Small intestine (tissue), 7 donors: ENCODE data around the gene PRKN. TPM values are rescaled to one million over a fixed set of nuclear protein-coding genes. Genes with fewer than 3 reads are reported as not detected.
"Not testable (repeated sequence)": the region's sequence is repeated elsewhere in the genome, so short reads cannot be mapped to it uniquely, and the experiment has no call there.

Experiments used
- DNase-seq, 2 donors: peaks; one replicate each; pipeline versions ENCODE4 v3.0.0 to v3.0.0-alpha.2; 2013
- FAIRE-seq: peaks from 2 replicates; lab custom pipeline; 2012; peaks lifted over from hg19 to GRCh38; lab: Jason Lieb, UNC
- H3K27ac ChIP-seq, 3 donors: one replicate each; pipeline ENCODE4 v1.5.1; 2013; ENCODE audit warnings: low read length in 2 of 3, mild to moderate bottlenecking in 2 of 3, control low read depth in 1 of 3, inconsistent platforms in 1 of 3, low read depth in 1 of 3, moderate library complexity in 1 of 3
- H3K27me3 ChIP-seq, 3 donors: one replicate each; pipeline ENCODE4 v1.6.1; 2013; ENCODE audit warnings: low read length in 3 of 3, inconsistent platforms in 1 of 3; ENCODE audit not compliant: control insufficient read depth in 3 of 3, insufficient read depth in 3 of 3
- H3K36me3 ChIP-seq, 3 donors: one replicate each; pipeline ENCODE4 v1.6.1; 2013; ENCODE audit warnings: low read length in 3 of 3, inconsistent platforms in 1 of 3, low read depth in 1 of 3, mild to moderate bottlenecking in 1 of 3, moderate library complexity in 1 of 3; ENCODE audit not compliant: control insufficient read depth in 3 of 3, insufficient read depth in 2 of 3
- H3K4me1 ChIP-seq, 3 donors: one replicate each; pipeline ENCODE4 v1.6.1; 2013; ENCODE audit warnings: low read length in 2 of 3, inconsistent platforms in 1 of 3, low read depth in 1 of 3, mild to moderate bottlenecking in 1 of 3, moderate library complexity in 1 of 3; ENCODE audit not compliant: control insufficient read depth in 3 of 3, insufficient read depth in 2 of 3
- H3K4me3 ChIP-seq, 3 donors: one replicate each; pipeline ENCODE4 v1.5.1; 2013; ENCODE audit warnings: low read length in 3 of 3, control low read depth in 1 of 3, inconsistent platforms in 1 of 3, low read depth in 1 of 3, mild to moderate bottlenecking in 1 of 3, moderate library complexity in 1 of 3
- H3K9me3 ChIP-seq, 2 donors: one replicate each; pipeline ENCODE4 v1.6.1; 2013; ENCODE audit warnings: low read depth in 1 of 2, low read length in 1 of 2; ENCODE audit not compliant: control insufficient read depth in 2 of 2, insufficient read depth in 1 of 2
- WGBS, 3 donors: extraction: QIAGEN DNeasy Blood & Tissue Kit; methylation state at CpG; one replicate each; pipeline ENCODE4 v1.1.7; 2013; 5-methylcytosine and 5-hydroxymethylcytosine counted together
- polyA plus RNA-seq, 4 donors: library from polyadenylated mRNA; stranded (reverse) in 3 of 4; unstranded in 1 of 4; fragments of 200-250 nt in 3 of 4; fragments of 120-200 nt in 1 of 4; gene quantifications; one replicate each; pipeline versions ENCODE4 v1.2.1 to v1.2.3, GENCODE V29; 2013
- donor health status: healthy with polysubstance abuse.
- donor health status: control.
- donor health status: control.
- donor health status: Bipolar disorder and iron deficiency.
- donor health status: healthy.

Gene PRKN
- polyA plus RNA-seq, 4 donors: 0.27 to 2.3 (median 1.0) TPM

- no peaks in the 10 kb centered on the region for H3K27me3 ChIP-seq
- H3K4me3 ChIP-seq: no peak overlapping the region
- FAIRE-seq (no peak), DNase-seq (no peak)
- no peaks in the 10 kb centered on the region for H3K4me1 ChIP-seq
- H3K9me3 ChIP-seq: peaks cover 0 to 3% of the 10 kb centered on the region in 2 donors
- WGBS, 3 donors: 77 to 89% (median 88%) methylated on average over 8 of the region's 8 CpGs
- no peak overlapping the region for H3K27ac ChIP-seq
- H3K36me3 ChIP-seq: no peaks in the 10 kb centered on the region
These were observed 1394.2 kb downstream of the PRKN start for GRCh38 chr6:161333410-161333809.

GRCh38 chr6:161331402-161332081 is 1396.0 kb downstream of the PRKN start:
- WGBS, 3 donors: 21 to 58% (median 40%) methylated on average over 4 of the region's 4 CpGs
- H3K27me3 ChIP-seq, FAIRE-seq, H3K9me3 ChIP-seq, H3K27ac ChIP-seq, H3K4me1 ChIP-seq, H3K4me3 ChIP-seq, H3K36me3 ChIP-seq: not testable (repeated sequence)
- peak in 1 of 2 donors; percentile 41 for DNase-seq

GRCh38 chr6:161327360-161327953 is 1400.1 kb downstream of the PRKN start:
- Histone ChIP-seq H3K27me3 (no peaks in the 10 kb centered on the region), H3K4me3 (no peak overlapping the region), H3K36me3 (no peaks in the 10 kb centered on the region), H3K9me3 (peaks cover 0 to 9% of the 10 kb centered on the region in 2 donors), H3K4me1 (no peaks in the 10 kb centered on the region), H3K27ac (no peak overlapping the region)
- no peak for FAIRE-seq
- DNase-seq: no peak
- 88 to 91% (median 89%) methylated on average over 4 of the region's 4 CpGs for WGBS, 3 donors

GRCh38 chr6:161319231-161319630 is 1408.3 kb downstream of the PRKN start:
- Histone ChIP-seq H3K27me3 (no peaks in the 10 kb centered on the region), H3K9me3 (peaks cover 0 to 11% of the 10 kb centered on the region in 2 donors), H3K4me1 (no peaks in the 10 kb centered on the region), H3K4me3 (no peak overlapping the region), H3K27ac (no peak overlapping the region), H3K36me3 (no peaks in the 10 kb centered on the region)
- 57 to 69% (median 64%) methylated on average over 2 of the region's 2 CpGs for whole genome bisulfite sequencing, 3 donors
- no peak for FAIRE-seq
- no peak for DNase-seq

- H3K4me3 ChIP-seq: no peak overlapping the region
- DNase-seq (no peak), FAIRE-seq (no peak)
- WGBS, 3 donors: 75 to 86% (median 84%) methylated on average over 6 of the region's 6 CpGs
- peaks cover 0 to 12% of the 10 kb centered on the region in 2 donors for H3K9me3 ChIP-seq
- no peaks in the 10 kb centered on the region for H3K27me3 ChIP-seq
- no peaks in the 10 kb centered on the region for H3K36me3 ChIP-seq
- H3K27ac ChIP-seq: no peak overlapping the region
- H3K4me1 ChIP-seq: no peaks in the 10 kb centered on the region
These were observed 1409.1 kb downstream of the PRKN start for GRCh38 chr6:161318456-161318855.

- no peaks in the 10 kb centered on the region for H3K27me3 ChIP-seq
- WGBS, 3 donors: 93 to 96% (median 95%) methylated on average over 3 of the region's 3 CpGs
- H3K4me1 ChIP-seq: no peaks in the 10 kb centered on the region
- FAIRE-seq (no peak), DNase-seq (no peak)
- H3K36me3 ChIP-seq: no peaks in the 10 kb centered on the region
- no peak overlapping the region for H3K4me3 ChIP-seq
- peaks cover 0 to 12% of the 10 kb centered on the region in 2 donors for H3K9me3 ChIP-seq
- no peak overlapping the region for H3K27ac ChIP-seq
These were observed 1411.0 kb downstream of the PRKN start for GRCh38 chr6:161316531-161316930.

GRCh38 chr6:161315246-161315917 is 1412.2 kb downstream of the PRKN start:
- H3K4me1 ChIP-seq, DNase-seq, H3K27ac ChIP-seq, FAIRE-seq, H3K4me3 ChIP-seq, H3K27me3 ChIP-seq, H3K36me3 ChIP-seq: not testable (repeated sequence)
- H3K9me3 ChIP-seq: peaks cover 0 to 12% of the 10 kb centered on the region in 2 donors
- WGBS, 3 donors: 77 to 93% (median 80%) methylated on average over 15 of the region's 15 CpGs

- FAIRE-seq, H3K4me1 ChIP-seq, H3K4me3 ChIP-seq, DNase-seq, H3K27ac ChIP-seq, H3K27me3 ChIP-seq, H3K36me3 ChIP-seq: not testable (repeated sequence)
- H3K9me3 ChIP-seq: peaks cover 0 to 12% of the 10 kb centered on the region in 2 donors
- WGBS, 3 donors: 89 to 95% (median 92%) methylated on average over 20 of the region's 20 CpGs
These were observed 1412.9 kb downstream of the PRKN start for GRCh38 chr6:161314541-161315245.
